ENCODE data around the gene ADAMTS7.

DNA sequence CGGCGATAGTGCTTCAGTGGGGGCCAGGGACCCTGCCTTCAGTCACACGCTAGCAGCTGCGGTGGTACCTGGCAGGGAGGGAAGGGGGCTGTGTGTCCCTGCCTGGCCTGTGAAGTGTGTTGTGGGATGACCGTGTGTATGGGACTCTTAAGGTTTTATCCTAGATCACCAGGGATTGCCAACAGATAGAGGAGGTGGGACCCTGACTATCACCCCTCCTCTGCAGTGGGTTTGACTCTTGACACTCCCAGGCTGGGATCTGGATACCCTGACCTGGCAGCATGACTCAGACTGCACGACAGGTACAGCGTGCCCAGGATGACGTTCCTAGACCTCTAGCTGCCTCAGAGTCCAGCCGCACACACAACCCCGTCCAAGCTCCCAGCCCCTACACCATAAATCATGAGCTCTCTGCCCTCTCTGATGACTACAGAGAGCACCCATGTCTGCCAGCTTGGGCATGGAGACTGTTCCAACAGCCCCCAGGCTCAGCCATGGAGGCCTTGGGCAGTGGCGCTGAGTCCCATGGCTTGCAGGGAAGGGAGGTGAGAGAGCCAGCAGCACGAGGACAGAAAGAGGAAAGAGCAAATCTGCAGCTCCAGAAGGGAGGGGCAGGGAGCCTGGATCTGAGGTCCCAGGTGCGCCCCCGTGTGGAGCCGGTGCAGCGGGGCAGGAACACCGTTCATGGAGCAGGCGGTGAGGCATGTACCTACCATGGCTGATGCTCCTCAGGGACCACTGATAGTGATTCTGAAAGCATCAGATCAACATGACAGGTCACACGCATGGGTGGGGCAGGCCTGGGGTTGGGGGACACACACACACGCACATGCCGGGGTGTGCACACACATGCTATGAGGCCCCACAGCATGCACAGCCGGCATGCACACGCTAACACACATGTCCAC is 71.0 kb downstream of the ADAMTS7 start:
- TF ChIP-seq TAF1 (IDR thresholded peaks at IDR 0.05; ENCODE audit: low read depth, low read length) (no peak), PAX5 (IDR thresholded peaks at IDR 0.05; ENCODE audit: insufficient read depth, low read length, severe bottlenecking) (no peak)
